Chondrocyte (in vitro differentiated cells): ENCODE results near the gene FOXP4. TPM values are rescaled to one million over a fixed set of nuclear protein-coding genes. Genes with fewer than 3 reads are reported as not detected.

Experiments used
- DNase-seq: peaks from one replicate; pipeline ENCODE4 v3.0.0; 2021; ENCODE audit warnings: mixed read lengths, low spot score
- H3K27ac Mint-ChIP-seq: one replicate; pipeline ENCODE4 v1.8.0; 2021; ENCODE audit warnings: mild to moderate bottlenecking, moderate library complexity, mixed read lengths; ENCODE audit not compliant: unreplicated experiment
- H3K27me3 Mint-ChIP-seq: 2 replicates; pipeline ENCODE4 v1.8.0; 2021; ENCODE audit warnings: low read depth, mixed read lengths
- H3K36me3 Mint-ChIP-seq: 2 replicates; pipeline ENCODE4 v1.8.0; 2021; ENCODE audit warnings: low read depth, mixed read lengths
- H3K4me1 Mint-ChIP-seq: 2 replicates; pipeline ENCODE4 v1.8.0; 2021; ENCODE audit warnings: low read depth, mild to moderate bottlenecking, mixed read lengths
- H3K4me3 Mint-ChIP-seq: one replicate; pipeline ENCODE4 v1.8.0; 2021; ENCODE audit warnings: mild to moderate bottlenecking, moderate library complexity, mixed read lengths; ENCODE audit not compliant: unreplicated experiment
- H3K9me3 Mint-ChIP-seq: 2 replicates; pipeline ENCODE4 v1.8.0; 2021; ENCODE audit warnings: low read depth, mixed read lengths
- CTCF ChIP-seq: fragments of 200-600 bp; sonication (generic); IDR thresholded peaks from 2 replicates; pipeline ENCODE4 v1.5.0; 2021; ENCODE audit warnings: antibody characterized with exemption, mild to moderate bottlenecking, moderate library complexity
- total RNA-seq: library from RNA; stranded (reverse); gene quantifications from 3 replicates; pipeline ENCODE4 v1.2.1, GENCODE V29; 2021

FOXP4 gene
- total RNA-seq, 1 donor from 2014 or later = 18.6 TPM

- TF ChIP-seq CTCF = no peak
- no peaks in the 10 kb centered on the region for H3K27me3 Mint-ChIP-seq
- H3K36me3 Mint-ChIP-seq = peaks cover 4% of the 10 kb centered on the region
- no peaks in the 10 kb centered on the region for H3K9me3 Mint-ChIP-seq
- no peak for DNase-seq
- peaks cover 4% of the 10 kb centered on the region for H3K4me1 Mint-ChIP-seq
- no peak overlapping the region for H3K4me3 Mint-ChIP-seq
- no peak overlapping the region for H3K27ac Mint-ChIP-seq
Measured at GRCh38 chr6:41553405-41553999, 7.3 kb downstream of the FOXP4 start.

DNA sequence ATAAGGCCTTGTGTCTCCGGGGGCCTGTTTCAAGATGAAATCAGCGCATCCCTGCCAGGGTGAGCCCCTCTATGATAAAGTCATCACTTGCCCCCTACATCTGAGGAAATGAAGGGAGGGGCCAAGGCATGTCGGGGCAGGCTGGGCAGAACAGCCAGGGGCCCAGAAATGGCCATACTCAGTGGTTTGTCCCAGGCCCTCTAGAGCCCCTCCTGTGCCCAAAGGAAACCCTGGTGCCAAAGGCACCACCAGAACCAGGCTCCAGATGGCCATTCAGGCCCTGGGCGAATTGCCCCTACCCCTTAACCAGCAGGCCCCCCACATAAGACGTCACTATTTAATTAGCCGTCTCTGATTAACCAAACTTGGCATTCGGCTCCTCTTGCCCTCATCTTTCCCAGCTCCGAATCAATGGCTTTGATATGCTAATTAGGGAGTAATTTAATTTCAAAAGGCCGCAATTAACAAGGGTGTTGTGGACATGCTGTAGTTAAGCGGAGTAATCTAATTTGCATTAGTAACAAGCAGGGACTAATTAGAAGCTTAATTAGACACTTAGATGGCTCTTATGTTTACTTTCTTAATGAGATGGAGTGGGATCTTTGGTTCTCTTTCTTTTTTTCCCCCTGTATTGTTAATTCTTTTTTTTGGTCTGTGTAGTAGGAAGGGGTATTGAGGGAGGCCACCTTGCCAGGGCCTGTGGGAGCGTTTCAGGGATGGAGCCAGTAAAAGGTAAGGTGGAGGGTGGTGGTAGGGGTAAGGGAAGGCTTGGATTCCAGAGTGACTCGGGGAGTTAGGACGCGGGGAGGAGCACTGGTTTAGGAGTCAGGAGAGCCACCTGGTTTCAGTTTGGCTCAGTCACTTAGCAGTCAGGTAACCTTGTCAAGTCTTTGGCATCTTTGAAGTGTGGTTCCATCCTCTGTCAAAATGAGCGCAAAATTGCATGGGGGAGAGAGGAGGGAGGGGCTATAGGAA, 9.4 kb downstream of the FOXP4 start:
- no peak for TF ChIP-seq CTCF
- no peak for DNase-seq
- no peak overlapping the region for H3K4me3 Mint-ChIP-seq
- H3K4me1 Mint-ChIP-seq = peaks cover 4% of the 10 kb centered on the region
- H3K27ac Mint-ChIP-seq = no peak overlapping the region
- H3K9me3 Mint-ChIP-seq = no peaks in the 10 kb centered on the region
- no peaks in the 10 kb centered on the region for H3K27me3 Mint-ChIP-seq
- peaks cover 4% of the 10 kb centered on the region for H3K36me3 Mint-ChIP-seq

- no peaks in the 10 kb centered on the region for H3K27me3 Mint-ChIP-seq
- no peak overlapping the region for H3K27ac Mint-ChIP-seq
Measured at GRCh38 chr6:41557335-41557734, 11.2 kb downstream of the FOXP4 start.

DNA sequence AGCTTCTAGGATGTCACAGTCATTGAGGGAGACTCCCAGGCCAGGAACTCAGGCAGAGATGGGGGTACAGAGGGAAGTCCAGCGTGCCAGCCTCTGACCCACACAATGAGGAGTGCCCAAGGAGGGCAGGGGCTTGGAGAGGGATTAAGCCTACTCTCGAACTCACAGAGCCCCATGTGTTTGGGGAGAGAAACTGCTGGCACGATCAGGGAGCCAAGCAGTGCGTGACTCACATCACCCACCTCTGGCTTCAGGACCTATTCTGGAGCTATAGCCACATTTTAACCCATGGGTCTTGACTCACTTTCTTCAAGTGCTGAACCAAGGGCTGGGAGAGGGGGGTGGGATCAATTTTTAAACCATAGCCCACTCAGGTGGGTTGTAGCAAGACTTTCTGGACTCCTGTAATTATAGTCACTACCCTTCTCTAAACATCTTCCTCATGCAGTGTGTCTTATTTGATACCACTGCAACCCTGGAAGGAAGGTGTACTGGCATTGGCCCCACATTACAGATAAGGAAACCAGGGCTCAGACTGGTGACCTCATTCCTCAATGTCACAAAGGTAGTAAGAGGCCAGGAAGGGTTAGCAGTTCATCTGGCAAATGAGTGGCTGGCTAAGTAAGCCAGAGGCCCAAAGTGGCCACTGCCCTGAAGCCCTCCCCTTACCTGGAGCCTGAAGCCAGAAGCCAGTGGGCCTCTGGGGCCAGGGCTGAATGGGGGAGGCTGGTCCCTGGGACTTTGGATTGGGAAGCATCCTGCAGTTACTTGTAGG, 12.0 kb downstream of the FOXP4 start:
- no peaks in the 10 kb centered on the region for H3K27me3 Mint-ChIP-seq
- H3K27ac Mint-ChIP-seq = no peak overlapping the region
- no peak for TF ChIP-seq CTCF
- H3K4me3 Mint-ChIP-seq = no peak overlapping the region
- H3K36me3 Mint-ChIP-seq = peaks cover 1% of the 10 kb centered on the region
- DNase-seq = no peak
- H3K9me3 Mint-ChIP-seq = no peaks in the 10 kb centered on the region
- H3K4me1 Mint-ChIP-seq = peaks cover 12% of the 10 kb centered on the region

More at GRCh38 chr6:41557335-41557734, 11.2 kb downstream of the FOXP4 start:
- peaks cover 10% of the 10 kb centered on the region for H3K4me1 Mint-ChIP-seq
- H3K9me3 Mint-ChIP-seq = no peaks in the 10 kb centered on the region
- no peak overlapping the region for H3K4me3 Mint-ChIP-seq
- no peak for TF ChIP-seq CTCF
- no peak for DNase-seq
- peaks cover 1% of the 10 kb centered on the region for H3K36me3 Mint-ChIP-seq
